ENCODE measurements around the gene CNOT11. TPM values are rescaled to one million over a fixed set of nuclear protein-coding genes. Genes with fewer than 3 reads are reported as not detected.
"Not testable (repeated sequence)": the region's sequence is repeated elsewhere in the genome, so short reads cannot be mapped to it uniquely, and the experiment has no call there.

CNOT11 gene
- total RNA-seq, 1 experiment from 2014 or later, result 67.7 TPM

- intact Hi-C loops (cut with micrococcal nuclease; ENCODE audit: unreplicated experiment), result no loop called here
- Mint-ChIP-seq H3K36me3 (ENCODE audit: insufficient read depth, unreplicated experiment) (peaks cover 17% of the 10 kb centered on the region), H3K27me3 (ENCODE audit: unreplicated experiment) (no peaks in the 10 kb centered on the region), H3K27ac (ENCODE audit: unreplicated experiment) (peak overlapping the region; percentile 96), H3K4me3 (ENCODE audit: low read depth, unreplicated experiment) (peak overlapping the region; percentile 53), H3K9me3 (ENCODE audit: low read depth, unreplicated experiment) (no peaks in the 10 kb centered on the region), H3K4me1 (ENCODE audit: low read depth, unreplicated experiment) (peaks cover 79% of the 10 kb centered on the region)
- CTCF ChIA-PET, result interaction anchor here (0.7 to 2.6 kb wide), 4 partner anchors 11 to 589 kb away, joined by 3 to 15 read pairs (median 4); no protein-coding TSS in a partner anchor
- TSS peak; percentile 38 for BruUV-seq (replicated peaks)
- peak; percentile 77 for DNase-seq
- no peak for TF ChIP-seq CTCF (IDR thresholded peaks at IDR 0.05; ENCODE audit: unreplicated experiment)
Observed at GRCh38 chr2:101238930-101239759, 13.5 kb upstream of the CNOT11 start.

GRCh38 chr2:101239760-101240118 lies 12.9 kb upstream of the CNOT11 start:
- Mint-ChIP-seq H3K27ac (ENCODE audit: unreplicated experiment) (peak overlapping the region; percentile 96), H3K4me1 (ENCODE audit: low read depth, unreplicated experiment) (peaks cover 79% of the 10 kb centered on the region), H3K4me3 (ENCODE audit: low read depth, unreplicated experiment) (peak overlapping the region; percentile 53), H3K36me3 (ENCODE audit: insufficient read depth, unreplicated experiment) (peaks cover 23% of the 10 kb centered on the region)
- DNase-seq; BruUV-seq (replicated peaks); H3K9me3 Mint-ChIP-seq (ENCODE audit: low read depth, unreplicated experiment); H3K27me3 Mint-ChIP-seq (ENCODE audit: unreplicated experiment): not testable (repeated sequence)
- intact Hi-C loops (cut with micrococcal nuclease; ENCODE audit: unreplicated experiment), result loop anchor here (1.0 kb wide), 1 partner anchor 13 kb away; the partner anchor contains the start of gene CNOT11
- CTCF ChIA-PET, result interaction anchor here (0.5 to 2.6 kb wide), 6 partner anchors 10 to 590 kb away, joined by 3 to 15 read pairs (median 4); no protein-coding TSS in a partner anchor

- intact Hi-C loops (cut with micrococcal nuclease; ENCODE audit: unreplicated experiment), result loop anchor here (1.0 kb wide), 1 partner anchor 12 kb away; the partner anchor contains the start of gene CNOT11
- CTCF ChIA-PET, result interaction anchor here (0.6 to 2.6 kb wide), 5 partner anchors 9 to 101 kb away, joined by 3 to 15 read pairs (median 4); no protein-coding TSS in a partner anchor
- H3K9me3 Mint-ChIP-seq (ENCODE audit: low read depth, unreplicated experiment); BruUV-seq (replicated peaks); H3K27me3 Mint-ChIP-seq (ENCODE audit: unreplicated experiment); DNase-seq: not testable (repeated sequence)
- Mint-ChIP-seq H3K36me3 (ENCODE audit: insufficient read depth, unreplicated experiment) (peaks cover 26% of the 10 kb centered on the region), H3K4me1 (ENCODE audit: low read depth, unreplicated experiment) (peaks cover 74% of the 10 kb centered on the region), H3K27ac (ENCODE audit: unreplicated experiment) (peak overlapping the region; percentile 96), H3K4me3 (ENCODE audit: low read depth, unreplicated experiment) (peak overlapping the region; percentile 53)
- peak; percentile 48 for TF ChIP-seq CTCF (IDR thresholded peaks at IDR 0.05; ENCODE audit: unreplicated experiment)
Observed at GRCh38 chr2:101240694-101241093, 12.0 kb upstream of the CNOT11 start.

- no peak for DNase-seq
- no TSS peak for BruUV-seq (replicated peaks)
Observed at GRCh38 chr2:101241158-101241557, 11.5 kb upstream of the CNOT11 start.

GRCh38 chr2:101244373-101244772 lies 8.3 kb upstream of the CNOT11 start:
- BruUV-seq (replicated peaks); DNase-seq; H3K27me3 Mint-ChIP-seq (ENCODE audit: unreplicated experiment); intact Hi-C loops (cut with micrococcal nuclease; ENCODE audit: unreplicated experiment); H3K9me3 Mint-ChIP-seq (ENCODE audit: low read depth, unreplicated experiment): not testable (repeated sequence)
- peak overlapping the region; percentile 55 for H3K27ac Mint-ChIP-seq (ENCODE audit: unreplicated experiment)
- H3K36me3 Mint-ChIP-seq (ENCODE audit: insufficient read depth, unreplicated experiment), result peaks cover 22% of the 10 kb centered on the region
- CTCF ChIA-PET, result interaction anchor here (0.6 to 0.7 kb wide), 2 partner anchors 37 to 62 kb away, joined by 5 to 6 read pairs; no protein-coding TSS in a partner anchor
- H3K4me3 Mint-ChIP-seq (ENCODE audit: low read depth, unreplicated experiment), result peak overlapping the region; percentile 60
- peaks cover 58% of the 10 kb centered on the region for H3K4me1 Mint-ChIP-seq (ENCODE audit: low read depth, unreplicated experiment)

More at GRCh38 chr2:101241158-101241557, 11.5 kb upstream of the CNOT11 start:
- CTCF ChIA-PET, result interaction anchor here (0.6 to 2.6 kb wide), 4 partner anchors 9 to 653 kb away, joined by 4 to 15 read pairs (median 8); no protein-coding TSS in a partner anchor
- H3K36me3 Mint-ChIP-seq (ENCODE audit: insufficient read depth, unreplicated experiment), result peaks cover 26% of the 10 kb centered on the region
- H3K4me3 Mint-ChIP-seq (ENCODE audit: low read depth, unreplicated experiment), result peak overlapping the region; percentile 53
- H3K4me1 Mint-ChIP-seq (ENCODE audit: low read depth, unreplicated experiment), result peaks cover 72% of the 10 kb centered on the region
- no peak for TF ChIP-seq CTCF (IDR thresholded peaks at IDR 0.05; ENCODE audit: unreplicated experiment)
- no peaks in the 10 kb centered on the region for H3K27me3 Mint-ChIP-seq (ENCODE audit: unreplicated experiment)
- H3K9me3 Mint-ChIP-seq (ENCODE audit: low read depth, unreplicated experiment), result no peaks in the 10 kb centered on the region
- peak overlapping the region; percentile 96 for H3K27ac Mint-ChIP-seq (ENCODE audit: unreplicated experiment)
- intact Hi-C loops (cut with micrococcal nuclease; ENCODE audit: unreplicated experiment), result no loop called here

GRCh38 chr2:101244899-101245298 lies 7.8 kb upstream of the CNOT11 start:
- intact Hi-C loops (cut with micrococcal nuclease; ENCODE audit: unreplicated experiment); BruUV-seq (replicated peaks); H3K9me3 Mint-ChIP-seq (ENCODE audit: low read depth, unreplicated experiment); H3K27me3 Mint-ChIP-seq (ENCODE audit: unreplicated experiment); DNase-seq: not testable (repeated sequence)
- peak overlapping the region; percentile 60 for H3K4me3 Mint-ChIP-seq (ENCODE audit: low read depth, unreplicated experiment)
- CTCF ChIA-PET, result interaction anchor here (0.6 to 0.7 kb wide), 3 partner anchors 36 to 62 kb away, joined by 4 to 6 read pairs (median 5); no protein-coding TSS in a partner anchor
- peak overlapping the region; percentile 55 for H3K27ac Mint-ChIP-seq (ENCODE audit: unreplicated experiment)
- peaks cover 53% of the 10 kb centered on the region for H3K4me1 Mint-ChIP-seq (ENCODE audit: low read depth, unreplicated experiment)
- H3K36me3 Mint-ChIP-seq (ENCODE audit: insufficient read depth, unreplicated experiment), result peaks cover 19% of the 10 kb centered on the region

GRCh38 chr2:101245468-101245867 lies 7.2 kb upstream of the CNOT11 start:
- H3K4me3 Mint-ChIP-seq (ENCODE audit: low read depth, unreplicated experiment); H3K27ac Mint-ChIP-seq (ENCODE audit: unreplicated experiment); H3K27me3 Mint-ChIP-seq (ENCODE audit: unreplicated experiment); intact Hi-C loops (cut with micrococcal nuclease; ENCODE audit: unreplicated experiment); DNase-seq; BruUV-seq (replicated peaks); H3K9me3 Mint-ChIP-seq (ENCODE audit: low read depth, unreplicated experiment): not testable (repeated sequence)
- Mint-ChIP-seq H3K4me1 (ENCODE audit: low read depth, unreplicated experiment) (peaks cover 47% of the 10 kb centered on the region), H3K36me3 (ENCODE audit: insufficient read depth, unreplicated experiment) (peaks cover 14% of the 10 kb centered on the region)
- CTCF ChIA-PET, result interaction anchor here (0.6 to 0.9 kb wide), 3 partner anchors 39 to 49 kb away, joined by 4 to 8 read pairs (median 4); no protein-coding TSS in a partner anchor

Measured in Calu3 (cell line).